Activated CD4-positive, alpha-beta T cell treated with anti-CD3 and anti-CD28 coated beads, Interleukin-2, amount 10 ng/mL, durations not matched to agents 7 days and 5 days (primary cell): ENCODE results near the gene SIGLECL1. TPM values are rescaled to one million over a fixed set of nuclear protein-coding genes. Genes with fewer than 3 reads are reported as not detected.
"Not testable (repeated sequence)": the region's sequence is repeated elsewhere in the genome, so short reads cannot be mapped to it uniquely, and the experiment has no call there.

Source experiments
- CTCF ChIA-PET: fragments of 350-600 bp; sonication (Branson Sonifier 250); formaldehyde crosslinking; loops from one replicate; lab custom pipeline; 2021; ENCODE audit warnings: antibody characterized with exemption; lab: Charles Lee
- POLR2A ChIA-PET: fragments of 350-600 bp; sonication (Branson Sonifier 250); formaldehyde crosslinking; loops from one replicate; lab custom pipeline; 2021; ENCODE audit warnings: antibody characterized with exemption; lab: Charles Lee
- DNase-seq: peaks from one replicate; pipeline ENCODE4 v3.0.0-alpha.2; 2020
- H3K27ac Mint-ChIP-seq: one replicate; pipeline ENCODE4 v1.8.0; 2021; ENCODE audit warnings: mild to moderate bottlenecking, moderate library complexity, mixed read lengths
- H3K27me3 Mint-ChIP-seq: one replicate; pipeline ENCODE4 v1.8.0; 2021; ENCODE audit warnings: mixed read lengths
- H3K36me3 Mint-ChIP-seq: one replicate; pipeline ENCODE4 v1.8.0; 2021; ENCODE audit warnings: low read depth, mixed read lengths
- H3K4me1 Mint-ChIP-seq: one replicate; pipeline ENCODE4 v1.8.0; 2021; ENCODE audit warnings: mixed read lengths
- H3K4me3 Mint-ChIP-seq: one replicate; pipeline ENCODE4 v1.8.0; 2021; ENCODE audit warnings: mild to moderate bottlenecking, moderate library complexity, mixed read lengths
- H3K9me3 Mint-ChIP-seq: one replicate; pipeline ENCODE4 v1.8.0; 2021; ENCODE audit warnings: mixed read lengths
- total RNA-seq, 2 experiments: library from RNA; stranded (reverse); gene quantifications; one replicate each; pipeline ENCODE4 v1.2.3, GENCODE V29; 2021

Gene SIGLECL1
- not detected for total RNA-seq

DNA sequence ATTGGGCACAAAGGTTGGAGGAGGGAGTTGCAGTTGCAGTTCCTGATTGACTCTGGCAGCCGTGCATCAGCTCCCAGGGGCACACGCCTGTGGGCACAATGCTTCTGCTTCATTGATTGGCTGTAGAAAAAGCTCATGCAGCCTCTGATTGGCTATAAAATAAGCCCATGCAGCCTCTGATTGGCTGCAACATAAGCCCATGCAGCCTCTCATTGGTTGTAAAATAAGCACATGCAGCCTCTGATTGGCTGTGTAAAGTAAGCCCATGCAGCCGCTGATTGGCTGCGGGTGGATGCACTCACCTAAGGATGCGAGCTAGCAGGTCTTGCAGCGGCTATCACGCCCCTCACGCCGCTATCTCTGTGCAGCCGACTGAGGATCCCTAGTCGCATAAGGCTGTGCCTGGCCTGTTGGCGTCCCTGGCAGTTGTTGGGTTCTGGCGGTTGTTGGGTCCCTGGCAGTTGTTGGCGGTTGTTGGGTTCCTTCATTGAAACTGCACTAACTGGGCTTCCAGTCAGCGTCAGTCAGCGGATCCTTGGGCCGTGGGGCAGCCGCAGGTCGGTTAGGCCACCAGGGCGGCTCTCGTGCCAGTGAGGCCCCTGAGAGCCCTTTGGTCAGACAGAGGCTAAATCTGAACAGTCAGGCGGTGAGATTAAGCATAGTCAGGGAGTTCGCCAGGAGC is at the start of gene SIGLECL1:
SIGLECL1 (plus strand) TSS at position 295 of the 682 bp plus-strand sequence. CDS start 12,993 bp downstream, outside the sequence.
- H3K27me3 Mint-ChIP-seq, result peaks cover 2% of the 10 kb centered on the region
- DNase-seq, result no peak
- CTCF ChIA-PET, result no interaction called here
- H3K4me3 Mint-ChIP-seq, result no peak within 1 kb of the TSS
- peaks cover 3% of the 10 kb centered on the region for H3K36me3 Mint-ChIP-seq
- H3K4me1 Mint-ChIP-seq, result peaks cover 59% of the 10 kb centered on the region
- POLR2A ChIA-PET, result interaction anchor here (0.6 kb wide), 1 partner anchor 933 kb away, joined by 3 read pairs; no protein-coding TSS in a partner anchor
- H3K9me3 Mint-ChIP-seq, result no peaks in the 10 kb centered on the region
- peak within 1 kb of the TSS; percentile 3 for H3K27ac Mint-ChIP-seq

DNA sequence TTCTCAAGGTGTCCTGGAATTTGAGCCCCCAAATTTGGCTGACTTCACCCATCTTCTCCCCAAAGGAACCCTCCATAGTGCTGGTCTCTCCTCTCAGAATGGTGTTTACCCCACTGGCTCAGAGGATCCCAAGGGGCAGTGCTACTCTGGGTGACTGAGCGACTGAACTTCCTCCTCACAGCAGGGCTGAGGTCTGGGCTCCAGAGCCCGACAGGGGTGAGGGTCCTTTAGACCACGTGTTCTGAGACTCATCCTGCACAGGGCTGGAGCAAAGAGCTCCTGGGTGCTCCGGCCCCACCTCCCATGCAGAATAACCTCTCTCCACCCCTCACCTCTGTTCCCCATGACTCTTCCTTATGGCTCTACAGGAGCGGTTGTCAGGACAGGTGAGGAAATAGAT is 49.2 kb upstream of the SIGLECL1 start:
- Mint-ChIP-seq H3K4me1 (peaks cover 1% of the 10 kb centered on the region), H3K27me3 (peaks cover 19% of the 10 kb centered on the region), H3K27ac (no peak overlapping the region), H3K4me3 (no peak overlapping the region), H3K36me3 (no peaks in the 10 kb centered on the region), H3K9me3 (no peaks in the 10 kb centered on the region)
- no peak for DNase-seq
- CTCF ChIA-PET, result no interaction called here
- POLR2A ChIA-PET, result no interaction called here

DNA sequence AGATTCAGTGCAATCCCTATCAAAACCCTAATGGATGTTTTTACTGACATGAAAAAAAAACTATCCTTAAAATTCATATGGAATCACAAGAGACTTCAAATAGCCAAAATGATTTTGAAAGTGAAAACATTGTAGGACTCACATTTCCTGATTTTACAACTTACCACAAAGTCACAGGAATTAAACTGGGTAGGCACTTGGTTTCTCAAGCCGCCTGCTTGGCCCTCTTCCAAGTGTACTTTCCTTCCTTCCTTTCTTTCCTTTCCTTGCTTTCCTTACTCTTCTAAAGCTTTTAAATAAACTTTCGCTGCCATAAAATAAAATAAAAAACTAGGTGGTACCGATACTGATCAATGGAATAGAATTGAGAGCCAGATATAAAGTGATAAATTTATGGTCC is 47.0 kb upstream of the SIGLECL1 start:
- Mint-ChIP-seq H3K27ac (no peak overlapping the region), H3K36me3 (no peaks in the 10 kb centered on the region), H3K4me1 (peaks cover 7% of the 10 kb centered on the region), H3K9me3 (no peaks in the 10 kb centered on the region), H3K4me3 (no peak overlapping the region), H3K27me3 (peaks cover 28% of the 10 kb centered on the region)
- DNase-seq, result no peak
- ChIA-PET CTCF (no interaction called here), POLR2A (no interaction called here)

DNA sequence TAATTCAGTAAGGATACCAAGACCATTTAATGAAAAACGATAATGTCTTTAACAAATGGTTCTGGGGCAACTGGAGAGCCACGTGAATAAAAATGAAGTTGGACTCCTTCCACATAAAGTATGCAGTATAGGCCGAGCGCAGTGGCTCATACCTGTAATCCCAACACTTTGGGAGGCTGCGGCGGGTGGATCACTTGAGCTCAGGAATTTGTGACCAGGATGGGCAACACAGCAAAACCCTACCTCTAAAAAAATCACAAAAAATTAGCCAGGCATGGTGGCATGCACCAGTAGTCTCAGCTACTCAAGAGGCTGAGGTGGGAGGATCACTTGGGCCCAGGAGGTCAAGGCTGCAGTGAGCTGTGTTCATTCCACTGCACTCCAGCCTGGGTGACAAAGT is 46.6 kb upstream of the SIGLECL1 start:
- Mint-ChIP-seq H3K36me3 (no peaks in the 10 kb centered on the region), H3K4me1 (peaks cover 7% of the 10 kb centered on the region), H3K4me3 (no peak overlapping the region), H3K9me3 (no peaks in the 10 kb centered on the region), H3K27me3 (peaks cover 32% of the 10 kb centered on the region), H3K27ac (no peak overlapping the region)
- no peak for DNase-seq
- ChIA-PET CTCF (no interaction called here), POLR2A (no interaction called here)

DNA sequence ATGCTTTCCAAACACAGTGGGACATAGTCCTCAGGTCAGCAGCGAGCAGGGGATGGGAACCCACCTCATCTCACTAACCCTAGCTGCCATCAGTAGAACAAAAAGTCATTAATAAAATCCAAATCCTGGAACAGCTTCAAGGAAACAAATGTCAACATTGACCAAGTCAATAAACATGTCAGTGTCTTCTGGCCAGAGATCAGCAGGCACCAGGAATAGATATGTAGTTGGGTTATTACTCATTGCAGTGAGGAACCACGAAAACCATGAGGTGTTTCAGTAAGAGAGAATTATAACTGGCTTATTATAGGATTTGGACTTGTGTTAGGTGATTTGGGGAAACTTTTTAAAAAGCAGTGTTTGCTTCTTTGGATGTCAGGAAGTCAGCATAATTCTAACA is 43.1 kb upstream of the SIGLECL1 start:
- H3K27ac Mint-ChIP-seq, result no peak overlapping the region
- H3K4me3 Mint-ChIP-seq, result no peak overlapping the region
- peaks cover 40% of the 10 kb centered on the region for H3K27me3 Mint-ChIP-seq
- H3K9me3 Mint-ChIP-seq, result no peaks in the 10 kb centered on the region
- ChIA-PET CTCF (no interaction called here), POLR2A (no interaction called here)
- H3K4me1 Mint-ChIP-seq, result peaks cover 16% of the 10 kb centered on the region
- DNase-seq, result no peak
- H3K36me3 Mint-ChIP-seq, result no peaks in the 10 kb centered on the region

DNA sequence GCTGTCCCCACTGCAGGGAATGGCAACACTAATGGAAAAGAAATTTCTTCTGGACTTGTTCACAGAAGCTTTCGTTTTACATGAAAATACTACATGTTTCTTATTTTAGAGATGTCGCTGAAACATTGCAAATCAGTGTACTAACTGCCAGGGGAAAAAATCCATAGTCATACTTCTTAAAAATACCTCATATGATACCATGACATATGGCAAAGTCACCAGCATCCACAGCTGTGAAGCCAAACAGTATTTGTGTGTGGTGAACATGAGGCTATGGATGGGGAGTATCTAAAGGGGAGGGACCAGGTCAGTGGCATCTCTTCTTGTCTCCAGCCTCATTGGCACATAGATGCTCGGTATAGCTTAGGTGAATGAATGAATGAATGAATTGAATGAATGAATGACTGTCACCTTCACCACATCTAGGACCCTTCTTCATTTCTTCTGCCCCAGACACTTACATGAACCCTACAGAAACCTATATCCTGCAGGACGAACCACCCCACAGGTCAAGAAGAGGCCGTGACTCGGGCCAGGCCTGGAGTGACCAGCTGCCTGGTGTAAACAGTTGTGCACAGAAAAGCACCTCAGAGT is 40.6 kb upstream of the SIGLECL1 start:
- peaks cover 30% of the 10 kb centered on the region for H3K27me3 Mint-ChIP-seq
- H3K9me3 Mint-ChIP-seq, result no peaks in the 10 kb centered on the region
- CTCF ChIA-PET, result no interaction called here
- H3K4me1 Mint-ChIP-seq, result peaks cover 15% of the 10 kb centered on the region
- no peaks in the 10 kb centered on the region for H3K36me3 Mint-ChIP-seq
- POLR2A ChIA-PET, result no interaction called here
- DNase-seq, result no peak
- H3K27ac Mint-ChIP-seq, result no peak overlapping the region
- H3K4me3 Mint-ChIP-seq, result no peak overlapping the region

DNA sequence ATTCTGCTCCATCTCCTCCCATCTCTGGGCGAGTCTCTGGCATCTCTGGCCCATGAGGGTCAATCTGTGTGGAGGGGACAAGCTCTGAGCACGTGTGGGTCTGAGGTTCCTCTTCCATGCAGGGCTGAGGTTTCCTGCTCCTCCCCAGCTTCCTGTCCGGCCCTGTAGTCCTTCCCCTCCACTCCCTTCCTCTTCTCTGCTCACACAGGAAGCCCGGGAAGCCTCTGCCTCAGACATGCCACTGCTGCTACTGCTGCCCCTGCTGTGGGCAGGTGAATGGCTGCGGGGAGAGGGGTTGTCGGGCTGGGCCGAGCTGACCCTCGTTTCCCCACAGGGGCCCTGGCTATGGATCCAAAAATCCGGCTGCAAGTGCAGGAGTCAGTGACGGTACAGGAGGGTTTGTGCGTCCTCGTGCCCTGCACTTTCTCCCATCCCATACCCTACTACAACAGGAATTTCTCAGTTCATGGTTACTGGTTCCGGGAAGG is 40.0 kb upstream of the SIGLECL1 start:
- peaks cover 15% of the 10 kb centered on the region for H3K4me1 Mint-ChIP-seq
- CTCF ChIA-PET, H3K9me3 Mint-ChIP-seq, H3K36me3 Mint-ChIP-seq, H3K4me3 Mint-ChIP-seq, POLR2A ChIA-PET, DNase-seq, H3K27ac Mint-ChIP-seq: not testable (repeated sequence)
- H3K27me3 Mint-ChIP-seq, result peaks cover 25% of the 10 kb centered on the region

DNA sequence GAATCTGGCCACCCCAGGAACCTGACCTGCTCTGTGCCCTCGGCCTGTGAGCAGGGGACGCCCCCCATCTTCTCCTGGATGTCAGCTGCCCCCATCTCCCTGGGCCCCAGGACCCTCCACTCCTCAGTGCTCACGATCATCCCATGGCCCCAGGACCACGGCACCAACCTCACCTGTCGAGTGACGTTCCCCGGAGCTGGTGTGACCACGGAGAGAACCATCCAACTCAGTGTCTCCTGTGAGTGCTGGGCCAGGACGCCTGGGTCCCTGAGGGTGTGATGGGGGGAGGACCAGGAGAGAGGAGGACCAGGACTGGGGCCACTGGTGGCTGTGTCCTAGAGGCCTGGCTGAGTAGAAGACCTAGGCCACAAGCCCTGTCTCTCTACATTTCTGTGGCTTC is 39.0 kb upstream of the SIGLECL1 start:
- ChIA-PET CTCF (no interaction called here), POLR2A (interaction anchor here (0.6 kb wide), 1 partner anchor 142 kb away, joined by 3 read pairs; no protein-coding TSS in a partner anchor)

DNA sequence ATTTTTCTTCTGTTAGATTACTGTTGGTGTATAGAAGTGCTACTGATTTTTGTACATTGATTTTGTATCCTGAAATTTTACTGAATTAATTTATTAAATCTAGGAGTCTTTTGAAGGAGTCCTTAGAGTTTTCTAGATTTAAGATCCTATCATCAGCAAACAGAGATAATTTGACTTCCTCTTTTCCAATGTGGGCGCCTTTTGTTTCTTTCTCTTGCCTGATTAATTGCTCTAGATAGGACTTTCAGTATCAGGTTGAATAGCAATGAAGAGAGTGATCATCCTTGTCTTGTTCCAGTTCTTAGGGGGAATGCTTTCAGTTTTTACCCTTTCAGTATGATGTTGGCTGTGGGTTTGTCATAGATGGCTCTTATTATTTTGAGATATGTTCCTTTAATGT is 31.6 kb upstream of the SIGLECL1 start:
- H3K36me3 Mint-ChIP-seq, result no peaks in the 10 kb centered on the region
- ChIA-PET CTCF (no interaction called here), POLR2A (no interaction called here)
- DNase-seq, result no peak
- no peak overlapping the region for H3K4me3 Mint-ChIP-seq
- H3K9me3 Mint-ChIP-seq, result no peaks in the 10 kb centered on the region
- H3K27me3 Mint-ChIP-seq, result peaks cover 53% of the 10 kb centered on the region
- peaks cover 13% of the 10 kb centered on the region for H3K4me1 Mint-ChIP-seq
- H3K27ac Mint-ChIP-seq, result no peak overlapping the region

More for the DNA sequence above, 39.0 kb upstream of the SIGLECL1 start:
- no peaks in the 10 kb centered on the region for H3K36me3 Mint-ChIP-seq
- H3K9me3 Mint-ChIP-seq, result no peaks in the 10 kb centered on the region
- no peak overlapping the region for H3K27ac Mint-ChIP-seq
- peaks cover 15% of the 10 kb centered on the region for H3K4me1 Mint-ChIP-seq
- peaks cover 23% of the 10 kb centered on the region for H3K27me3 Mint-ChIP-seq
- no peak for DNase-seq
- no peak overlapping the region for H3K4me3 Mint-ChIP-seq

DNA sequence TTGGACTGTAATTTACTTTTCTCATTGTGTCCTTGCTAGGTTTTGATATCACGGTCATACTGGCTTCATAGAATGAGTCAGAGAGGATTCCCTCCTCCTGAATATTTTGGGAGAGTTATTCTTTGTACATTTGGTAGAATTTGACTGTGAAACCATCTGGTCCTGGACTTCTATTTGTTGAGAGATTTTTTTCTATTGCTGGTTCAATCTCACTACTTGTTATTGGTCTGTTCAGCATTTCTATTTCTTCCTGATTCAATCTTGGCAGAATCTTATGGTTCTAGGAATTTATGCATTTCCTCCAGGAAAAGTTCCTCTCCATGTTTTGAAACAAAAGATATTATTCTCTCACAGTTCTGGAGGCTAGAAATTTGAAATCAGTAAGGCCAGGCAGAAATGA is 30.9 kb upstream of the SIGLECL1 start:
- no peak overlapping the region for H3K4me3 Mint-ChIP-seq
- ChIA-PET CTCF (no interaction called here), POLR2A (no interaction called here)
- H3K27ac Mint-ChIP-seq, result no peak overlapping the region
- DNase-seq, result no peak
- peaks cover 19% of the 10 kb centered on the region for H3K4me1 Mint-ChIP-seq
- peaks cover 55% of the 10 kb centered on the region for H3K27me3 Mint-ChIP-seq
- no peaks in the 10 kb centered on the region for H3K36me3 Mint-ChIP-seq
- H3K9me3 Mint-ChIP-seq, result no peaks in the 10 kb centered on the region

DNA sequence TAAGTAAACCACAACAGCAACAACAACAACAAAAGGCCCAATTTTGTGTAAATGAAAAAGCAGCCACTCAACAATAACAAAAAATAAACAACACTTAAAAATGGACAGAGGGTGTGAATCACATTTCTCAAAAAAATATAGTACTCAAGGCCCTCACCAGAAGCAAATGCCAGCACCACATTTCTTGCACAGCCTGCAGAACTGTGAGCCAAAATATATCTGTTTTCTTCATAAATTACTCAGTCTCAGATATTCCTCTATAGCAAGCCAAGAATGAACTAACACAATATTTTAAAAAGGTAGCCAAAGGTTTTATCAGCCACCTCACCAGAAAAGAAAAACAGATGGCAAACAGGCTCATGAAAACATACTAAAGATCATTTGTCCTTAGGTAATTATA is 29.9 kb upstream of the SIGLECL1 start:
- Mint-ChIP-seq H3K4me1 (peaks cover 30% of the 10 kb centered on the region), H3K36me3 (no peaks in the 10 kb centered on the region), H3K27me3 (peaks cover 60% of the 10 kb centered on the region), H3K27ac (no peak overlapping the region), H3K9me3 (no peaks in the 10 kb centered on the region), H3K4me3 (no peak overlapping the region)
- DNase-seq, result no peak
- POLR2A ChIA-PET, result no interaction called here
- CTCF ChIA-PET, result no interaction called here

DNA sequence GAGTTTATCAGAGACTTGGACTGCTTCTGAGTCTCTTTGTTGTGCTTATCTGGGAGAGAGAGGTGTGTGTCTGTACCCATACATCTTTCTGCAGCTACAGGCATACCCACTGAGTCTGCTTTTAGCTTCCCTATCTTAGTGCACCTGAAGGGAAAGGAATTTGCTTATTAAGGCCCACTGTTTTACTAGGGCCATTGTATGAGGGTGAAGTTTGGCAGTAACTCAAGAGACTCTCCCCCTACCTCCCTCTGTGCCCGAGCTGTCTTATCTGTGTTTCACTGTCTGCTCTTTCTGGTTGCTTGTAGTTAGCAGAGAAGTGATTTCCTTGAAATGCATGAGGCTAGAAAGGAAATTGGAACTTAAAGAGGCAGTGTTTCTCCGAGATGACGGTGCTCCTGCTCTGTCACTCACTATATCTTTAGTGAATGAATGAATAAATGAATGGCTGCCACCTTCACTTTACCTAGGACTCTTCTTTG is 26.7 kb upstream of the SIGLECL1 start:
- ChIA-PET CTCF (no interaction called here), POLR2A (no interaction called here)
- peaks cover 70% of the 10 kb centered on the region for H3K27me3 Mint-ChIP-seq
- peaks cover 4% of the 10 kb centered on the region for H3K36me3 Mint-ChIP-seq
- no peak for DNase-seq
- no peak overlapping the region for H3K4me3 Mint-ChIP-seq
- H3K9me3 Mint-ChIP-seq, result no peaks in the 10 kb centered on the region
- peak overlapping the region; percentile 83 for H3K27ac Mint-ChIP-seq
- H3K4me1 Mint-ChIP-seq, result peaks cover 40% of the 10 kb centered on the region

DNA sequence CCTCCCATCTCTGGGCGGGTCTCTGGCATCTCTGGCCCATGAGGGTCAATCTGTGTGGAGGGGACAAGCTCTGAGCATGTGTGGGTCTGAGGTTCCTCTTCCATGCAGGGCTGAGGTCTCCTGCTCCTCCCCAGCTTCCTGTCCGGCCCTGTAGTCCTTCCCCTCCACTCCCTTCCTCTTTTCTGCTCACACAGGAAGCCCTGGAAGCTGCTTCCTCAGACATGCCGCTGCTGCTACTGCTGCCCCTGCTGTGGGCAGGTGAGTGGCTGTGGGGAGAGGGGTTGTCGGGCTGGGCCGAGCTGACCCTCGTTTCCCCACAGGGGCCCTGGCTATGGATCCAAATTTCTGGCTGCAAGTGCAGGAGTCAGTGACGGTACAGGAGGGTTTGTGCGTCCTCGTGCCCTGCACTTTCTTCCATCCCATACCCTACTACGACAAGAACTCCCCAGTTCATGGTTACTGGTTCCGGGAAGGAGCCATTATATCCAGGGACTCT is 25.9 kb upstream of the SIGLECL1 start, which contains the start of gene CD33:
CD33 (plus strand) TSS at position 183 of the 496 bp plus-strand sequence; CDS start at position 222, 39 bp downstream.
- peak within 1 kb of the TSS; percentile 83 for H3K27ac Mint-ChIP-seq
- H3K36me3 Mint-ChIP-seq, POLR2A ChIA-PET, H3K9me3 Mint-ChIP-seq, DNase-seq: not testable (repeated sequence)
- peaks cover 68% of the 10 kb centered on the region for H3K27me3 Mint-ChIP-seq
- H3K4me3 Mint-ChIP-seq, result peak within 1 kb of the TSS; percentile 55
- CTCF ChIA-PET, result interaction anchor here (1.2 kb wide), 1 partner anchor 28 kb away, joined by 3 read pairs; no protein-coding TSS in a partner anchor
- peaks cover 38% of the 10 kb centered on the region for H3K4me1 Mint-ChIP-seq
